Skeletal muscle satellite cell (primary cell): ENCODE data around the gene PEAK1.

Experiments used
- H3K27me3 ChIP-seq: 2 replicates; pipeline ENCODE4 v1.7.0; 2013; ENCODE audit warnings: low read length; ENCODE audit not compliant: control insufficient read depth, insufficient read depth
- H3K36me3 ChIP-seq: 2 replicates; pipeline ENCODE4 v1.7.0; 2013; ENCODE audit warnings: mild to moderate bottlenecking, control low read depth, low read length; ENCODE audit not compliant: insufficient read depth
- H3K4me1 ChIP-seq: 2 replicates; pipeline ENCODE4 v1.7.0; 2013; ENCODE audit warnings: low read length; ENCODE audit not compliant: control insufficient read depth, insufficient read depth
- H3K4me2 ChIP-seq: 2 replicates; pipeline ENCODE4 v1.7.0; 2013; ENCODE audit warnings: mild to moderate bottlenecking, low read length
- H3K4me3 ChIP-seq: 2 replicates; pipeline ENCODE4 v1.7.0; 2013; ENCODE audit warnings: low read length
- H3K9ac ChIP-seq: 2 replicates; pipeline ENCODE4 v1.7.0; 2013; ENCODE audit warnings: mild to moderate bottlenecking, low read depth, low read length, moderate library complexity
- H3K9me3 ChIP-seq: replicated peaks from 2 replicates; pipeline ENCODE4 v1.7.0; 2013; ENCODE audit warnings: mild to moderate bottlenecking, control low read depth, low read length

PEAK1 gene

DNA sequence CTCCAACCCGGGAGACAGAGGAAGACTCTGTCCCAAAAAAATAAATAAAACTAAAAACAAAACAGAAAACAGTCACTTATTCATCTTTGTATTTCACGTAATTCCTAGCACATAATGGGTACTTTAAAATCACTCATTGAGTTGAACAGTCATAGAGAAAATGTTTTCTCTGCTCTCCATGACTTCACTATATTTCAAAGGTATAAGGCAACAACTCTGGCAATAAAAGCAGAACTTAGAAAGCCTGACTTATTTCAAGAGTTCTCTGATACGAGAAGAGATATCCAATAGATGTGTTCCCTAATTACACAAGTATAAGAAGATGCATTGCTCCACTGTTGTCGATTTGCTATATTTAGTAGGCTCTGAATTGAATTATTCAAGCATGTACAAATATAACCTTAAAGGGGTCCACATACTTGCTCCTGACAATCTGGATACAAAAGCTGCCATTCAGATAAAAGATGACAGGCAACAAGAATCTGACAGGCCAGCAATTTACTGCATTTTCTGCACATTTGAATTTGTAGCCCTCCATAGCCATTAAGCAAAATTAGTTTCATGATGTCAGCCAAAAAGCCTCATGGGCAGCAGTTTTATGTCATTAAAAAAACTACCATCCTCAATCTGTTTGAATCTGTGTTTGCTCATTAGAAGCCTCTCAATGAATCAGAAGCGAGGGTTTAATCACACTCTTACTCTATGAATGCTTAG lies 47.9 kb downstream of the PEAK1 start:
- no peak overlapping the region for H3K9ac ChIP-seq
- H3K4me1 ChIP-seq: peaks cover 2% of the 10 kb centered on the region
- H3K4me3 ChIP-seq: no peak overlapping the region
- H3K9me3 ChIP-seq: no peaks in the 10 kb centered on the region
- no peaks in the 10 kb centered on the region for H3K36me3 ChIP-seq
- no peaks in the 10 kb centered on the region for H3K27me3 ChIP-seq
- no peak overlapping the region for H3K4me2 ChIP-seq

DNA sequence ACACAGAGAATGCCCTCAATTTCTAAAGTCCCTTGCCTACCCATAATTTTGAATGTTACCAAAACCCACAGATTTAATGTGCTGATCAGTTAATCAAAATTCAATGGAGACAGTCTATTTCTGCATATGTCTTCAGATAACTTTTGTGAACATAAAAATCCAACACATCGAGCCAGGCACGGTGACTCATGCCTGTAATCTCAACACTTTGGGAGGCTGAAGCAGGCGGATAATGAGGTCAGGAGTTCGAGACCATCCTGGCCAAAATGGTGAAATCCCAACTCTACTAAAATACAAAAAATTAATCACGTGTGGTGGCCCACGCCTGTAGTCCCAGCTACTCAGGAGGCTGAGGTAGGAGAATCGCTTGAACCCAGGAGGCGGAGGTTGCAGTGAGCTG lies 49.3 kb downstream of the PEAK1 start:
- no peaks in the 10 kb centered on the region for H3K27me3 ChIP-seq
- no peak overlapping the region for H3K9ac ChIP-seq
- H3K9me3 ChIP-seq: no peaks in the 10 kb centered on the region
- H3K4me3 ChIP-seq: no peak overlapping the region
- peaks cover 2% of the 10 kb centered on the region for H3K4me1 ChIP-seq
- H3K4me2 ChIP-seq: no peak overlapping the region
- H3K36me3 ChIP-seq: no peaks in the 10 kb centered on the region

DNA sequence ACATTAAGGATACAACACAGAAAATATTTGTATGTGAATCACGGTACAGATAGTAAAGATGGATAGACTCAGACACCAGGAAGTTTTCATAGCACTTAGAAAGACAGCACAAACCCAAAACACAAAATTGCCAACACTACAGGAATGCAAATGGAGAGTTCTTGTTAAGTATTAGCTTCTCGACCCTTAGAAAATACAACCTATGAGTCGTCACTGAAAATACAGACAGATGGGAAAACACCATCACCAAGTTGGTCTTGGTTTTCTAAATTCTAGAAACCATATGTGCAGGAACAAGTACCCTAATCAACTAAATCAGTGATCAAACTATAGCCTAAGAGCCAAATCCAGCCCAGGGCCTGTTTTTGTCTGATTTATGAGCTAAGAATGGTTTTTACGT lies 50.7 kb downstream of the PEAK1 start:
- Histone ChIP-seq H3K9me3 (no peaks in the 10 kb centered on the region), H3K4me2 (no peak overlapping the region), H3K27me3 (no peaks in the 10 kb centered on the region), H3K4me3 (no peak overlapping the region), H3K4me1 (peaks cover 2% of the 10 kb centered on the region), H3K36me3 (no peaks in the 10 kb centered on the region), H3K9ac (no peak overlapping the region)

DNA sequence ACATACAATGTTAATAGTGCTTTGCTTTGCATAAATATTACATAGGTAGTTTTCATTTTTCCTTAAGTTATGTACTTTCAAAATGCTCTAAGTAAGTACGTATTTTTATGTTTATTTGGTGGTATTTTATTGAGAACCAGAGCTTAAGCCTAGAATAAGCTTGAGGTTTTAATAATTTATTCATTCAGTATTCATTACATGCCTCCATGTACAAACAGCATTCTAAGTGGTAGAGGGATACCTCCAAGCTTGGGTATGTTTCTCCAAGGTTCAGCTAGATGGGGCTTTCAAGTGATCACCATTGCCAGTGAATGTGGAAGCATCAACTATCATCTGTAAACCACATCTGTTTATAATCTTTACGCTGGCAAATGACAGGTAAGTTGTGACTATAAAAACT lies 52.3 kb downstream of the PEAK1 start:
- H3K9ac ChIP-seq: no peak overlapping the region
- no peaks in the 10 kb centered on the region for H3K27me3 ChIP-seq
- peaks cover 2% of the 10 kb centered on the region for H3K4me1 ChIP-seq
- peaks cover 5% of the 10 kb centered on the region for H3K36me3 ChIP-seq
- H3K4me2 ChIP-seq: no peak overlapping the region
- no peaks in the 10 kb centered on the region for H3K9me3 ChIP-seq
- H3K4me3 ChIP-seq: no peak overlapping the region

DNA sequence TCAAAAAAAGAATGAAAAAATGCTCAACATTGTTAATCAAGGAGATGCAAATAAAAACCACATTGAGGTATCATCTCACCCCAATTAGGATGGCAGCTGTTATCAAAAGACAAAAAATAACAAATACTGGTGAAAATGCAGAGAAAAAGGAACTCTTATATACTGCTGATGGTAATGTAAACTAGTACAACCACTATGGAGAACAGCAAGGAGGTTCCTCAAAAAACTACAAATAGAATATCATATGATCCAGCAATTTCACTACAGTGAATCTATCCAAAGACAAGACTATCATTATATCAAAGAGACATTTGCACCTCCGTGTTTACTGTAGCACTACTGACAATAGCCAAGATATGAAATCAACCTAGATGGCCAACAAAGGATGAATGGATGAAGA lies 58.4 kb downstream of the PEAK1 start:
- H3K9me3 ChIP-seq: no peaks in the 10 kb centered on the region
- no peaks in the 10 kb centered on the region for H3K4me1 ChIP-seq
- H3K4me2 ChIP-seq: no peak overlapping the region
- no peak overlapping the region for H3K4me3 ChIP-seq
- H3K9ac ChIP-seq: no peak overlapping the region
- H3K36me3 ChIP-seq: peaks cover 14% of the 10 kb centered on the region
- no peaks in the 10 kb centered on the region for H3K27me3 ChIP-seq

DNA sequence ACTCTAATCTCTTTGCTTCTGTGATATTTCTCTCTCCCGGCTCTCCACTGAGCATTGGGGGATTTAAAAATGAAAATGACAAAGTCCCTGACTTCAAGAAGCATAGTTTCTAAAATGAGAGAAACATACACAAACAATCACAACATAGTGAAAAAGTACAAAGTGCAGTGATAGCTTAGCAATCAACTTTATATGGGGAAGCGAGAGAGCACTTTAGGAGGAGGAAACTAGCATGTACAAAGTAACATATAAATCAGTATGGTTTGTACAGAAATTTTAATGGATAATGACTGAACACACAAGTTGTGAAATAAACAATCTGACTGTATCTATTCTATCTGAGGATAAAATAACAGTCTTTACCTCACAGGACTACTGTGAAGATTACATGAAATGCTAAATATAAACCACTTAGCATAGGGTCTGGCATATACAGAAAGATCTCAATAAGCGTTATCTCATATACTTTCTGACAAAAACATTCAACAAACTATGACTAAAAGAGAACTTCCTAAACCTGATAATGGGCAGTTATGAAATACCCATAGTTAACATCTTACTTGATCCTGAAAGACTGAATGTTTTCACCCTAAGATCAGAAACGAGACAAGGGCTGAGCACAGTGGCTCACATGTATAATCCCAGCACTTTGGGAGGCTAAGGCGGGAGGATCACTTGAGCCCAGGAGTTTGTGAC lies 61.2 kb downstream of the PEAK1 start:
- Histone ChIP-seq H3K9ac (no peak overlapping the region), H3K4me1 (peaks cover 3% of the 10 kb centered on the region), H3K4me3 (no peak overlapping the region), H3K4me2 (no peak overlapping the region), H3K9me3 (no peaks in the 10 kb centered on the region), H3K36me3 (peaks cover 17% of the 10 kb centered on the region), H3K27me3 (no peaks in the 10 kb centered on the region)

DNA sequence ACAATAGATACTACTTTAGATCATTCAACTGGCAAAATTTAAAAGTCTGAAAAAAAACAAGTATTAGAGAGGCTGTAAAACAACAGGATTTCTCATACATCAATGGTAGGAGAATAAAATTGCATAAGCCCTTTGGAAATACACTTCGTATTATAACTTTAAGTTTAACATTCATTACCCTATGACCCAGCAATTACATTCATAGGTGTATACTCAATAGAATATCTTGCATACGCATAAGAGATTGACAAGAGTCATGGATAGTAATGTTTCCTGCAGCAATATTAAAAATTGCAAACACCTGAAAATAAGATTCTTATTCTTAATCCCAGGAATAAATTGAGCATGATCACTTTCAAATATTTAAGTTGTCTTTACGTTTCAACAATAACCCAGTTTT lies 63.6 kb downstream of the PEAK1 start:
- Histone ChIP-seq H3K4me1 (peaks cover 6% of the 10 kb centered on the region), H3K36me3 (peaks cover 12% of the 10 kb centered on the region), H3K4me3 (no peak overlapping the region), H3K9me3 (no peaks in the 10 kb centered on the region), H3K4me2 (no peak overlapping the region), H3K27me3 (no peaks in the 10 kb centered on the region), H3K9ac (no peak overlapping the region)

DNA sequence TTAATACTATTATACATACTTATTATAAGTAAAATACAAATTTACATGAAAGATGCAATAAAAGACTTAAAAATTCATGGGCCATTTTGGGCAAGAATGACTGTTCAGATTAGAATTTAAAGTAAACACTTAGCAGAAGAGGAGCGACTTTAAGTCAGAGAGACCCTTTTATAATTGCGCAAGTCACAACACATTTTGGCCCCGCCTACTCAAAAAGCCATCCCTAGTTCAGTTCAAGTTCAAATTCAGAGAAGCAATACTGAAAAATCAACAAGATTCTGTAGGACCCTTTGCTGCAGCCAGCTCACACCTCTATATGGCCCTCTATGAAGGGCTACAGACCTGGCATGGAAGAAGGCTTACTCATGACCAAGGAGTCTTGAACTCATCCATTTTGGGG lies 64.6 kb downstream of the PEAK1 start:
- H3K9ac ChIP-seq: no peak overlapping the region
- no peak overlapping the region for H3K4me3 ChIP-seq
- H3K4me2 ChIP-seq: no peak overlapping the region
- H3K36me3 ChIP-seq: peaks cover 10% of the 10 kb centered on the region
- peaks cover 6% of the 10 kb centered on the region for H3K4me1 ChIP-seq
- no peaks in the 10 kb centered on the region for H3K9me3 ChIP-seq
- no peaks in the 10 kb centered on the region for H3K27me3 ChIP-seq

DNA sequence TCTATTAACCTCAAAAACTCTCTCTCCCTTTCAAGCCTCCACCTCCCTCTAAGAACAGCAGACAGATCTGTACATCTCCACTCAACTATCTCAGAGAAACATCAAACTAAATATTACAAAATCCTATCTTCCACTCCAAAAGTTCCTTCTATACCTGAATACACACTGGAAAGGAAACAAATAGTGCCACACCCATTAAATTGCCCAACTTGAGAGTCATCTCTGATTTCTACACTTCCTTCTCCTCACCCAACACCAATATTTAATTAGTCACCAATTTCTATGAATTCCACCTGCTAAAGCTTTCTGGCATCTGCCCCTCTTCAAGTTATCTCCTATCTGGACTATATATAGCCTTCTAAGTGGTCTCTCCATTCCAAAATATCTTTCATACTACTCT lies 65.8 kb downstream of the PEAK1 start:
- Histone ChIP-seq H3K9me3 (no peaks in the 10 kb centered on the region), H3K4me3 (no peak overlapping the region), H3K4me2 (no peak overlapping the region), H3K9ac (no peak overlapping the region), H3K36me3 (peaks cover 8% of the 10 kb centered on the region), H3K4me1 (peaks cover 6% of the 10 kb centered on the region), H3K27me3 (no peaks in the 10 kb centered on the region)

DNA sequence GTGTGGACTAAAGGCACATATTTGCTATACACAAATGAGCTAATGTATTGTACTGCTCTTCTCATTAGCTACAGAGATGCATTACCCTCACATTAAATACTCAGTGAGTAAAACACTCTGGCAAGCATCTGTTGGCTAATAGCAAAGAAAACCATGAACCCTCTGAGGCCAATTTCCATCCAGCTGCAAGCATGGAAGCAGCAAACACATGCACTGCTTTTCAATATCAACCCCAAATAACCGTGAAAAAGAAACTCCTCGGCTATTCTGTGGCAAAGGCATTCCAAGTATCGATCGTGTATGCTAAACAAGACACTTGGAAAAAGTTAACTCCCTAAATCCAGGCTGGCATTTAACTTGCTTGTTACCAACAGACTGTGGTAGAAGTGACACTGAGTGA lies 67.0 kb downstream of the PEAK1 start:
- Histone ChIP-seq H3K4me1 (peaks cover 6% of the 10 kb centered on the region), H3K4me2 (no peak overlapping the region), H3K36me3 (peaks cover 8% of the 10 kb centered on the region), H3K9ac (no peak overlapping the region), H3K4me3 (no peak overlapping the region), H3K9me3 (no peaks in the 10 kb centered on the region), H3K27me3 (no peaks in the 10 kb centered on the region)

DNA sequence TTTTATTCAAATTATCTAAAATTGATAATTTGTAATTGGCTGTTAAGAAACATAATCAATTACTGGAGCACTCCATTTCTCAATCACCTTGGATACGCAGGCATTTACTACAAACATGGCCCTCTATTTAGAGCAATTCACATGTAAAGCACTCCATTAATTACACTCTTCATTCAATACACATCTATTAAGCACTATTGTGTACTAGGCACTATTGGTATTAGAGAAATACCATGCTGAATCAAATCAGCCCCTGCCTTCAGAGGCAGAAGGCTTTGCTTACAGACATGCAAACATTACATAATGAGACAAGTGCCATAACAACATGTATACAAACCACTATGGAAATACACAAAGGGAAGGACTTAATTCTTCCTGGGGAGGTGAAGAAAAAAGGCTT lies 69.1 kb downstream of the PEAK1 start:
- Histone ChIP-seq H3K36me3 (peaks cover 3% of the 10 kb centered on the region), H3K9me3 (no peaks in the 10 kb centered on the region), H3K9ac (no peak overlapping the region), H3K4me3 (no peak overlapping the region), H3K4me1 (peaks cover 6% of the 10 kb centered on the region), H3K4me2 (no peak overlapping the region), H3K27me3 (no peaks in the 10 kb centered on the region)

DNA sequence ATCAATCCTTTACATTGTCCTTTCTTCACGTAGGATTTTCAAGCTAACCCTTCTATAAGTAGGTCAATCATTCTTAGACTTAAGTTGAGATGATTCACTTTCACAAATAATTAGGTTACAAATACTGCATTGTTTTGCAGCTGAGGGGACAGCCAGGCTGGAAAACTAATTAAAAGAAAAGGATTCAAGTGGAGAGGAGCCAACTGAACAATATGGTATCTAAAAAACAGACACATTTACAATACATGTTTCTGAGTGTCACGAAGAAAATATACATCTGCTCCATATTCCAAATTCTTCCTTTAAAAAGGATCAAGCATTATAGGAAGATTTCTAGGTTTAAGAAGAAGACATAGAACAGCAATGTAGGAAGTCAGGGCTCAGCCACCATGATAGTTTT lies 70.2 kb downstream of the PEAK1 start:
- H3K27me3 ChIP-seq: no peaks in the 10 kb centered on the region
- no peak overlapping the region for H3K4me3 ChIP-seq
- H3K4me2 ChIP-seq: no peak overlapping the region
- no peak overlapping the region for H3K9ac ChIP-seq
- H3K9me3 ChIP-seq: no peaks in the 10 kb centered on the region
- no peaks in the 10 kb centered on the region for H3K36me3 ChIP-seq
- H3K4me1 ChIP-seq: peaks cover 6% of the 10 kb centered on the region
